Stimulated activated CD4-positive, alpha-beta T cell treated with anti-CD3 and anti-CD28 coated beads, Interleukin-4, amount 100 ng/mL, for 48 hours (primary cell): ENCODE results near the gene DENND1A.

Experiments
- DNase-seq, 2 donors: peaks; one replicate each; pipeline ENCODE4 v3.0.0-alpha.2; 2020; ENCODE audit warnings: low read depth in 2 of 2

The DENND1A gene

DNA sequence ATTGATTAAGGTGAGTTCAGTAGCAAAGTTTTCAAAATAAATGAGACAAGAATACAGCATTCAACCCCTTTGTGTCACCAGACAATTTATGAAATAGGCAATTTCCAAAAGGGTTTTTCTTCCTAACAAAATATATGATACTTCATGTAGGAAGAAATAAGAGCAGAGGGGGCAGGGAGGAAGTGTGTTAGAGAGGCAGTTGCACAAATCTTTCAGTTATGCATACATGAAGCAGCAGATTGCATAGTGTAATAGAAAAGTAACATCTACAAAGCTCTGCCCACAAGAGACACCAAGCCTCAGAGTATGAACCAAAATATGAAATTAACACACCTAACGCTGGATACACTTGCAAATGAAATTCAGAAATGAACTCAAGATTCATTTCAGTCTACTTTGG, 157.0 kb downstream of the DENND1A start:
- no peak for DNase-seq

DNA sequence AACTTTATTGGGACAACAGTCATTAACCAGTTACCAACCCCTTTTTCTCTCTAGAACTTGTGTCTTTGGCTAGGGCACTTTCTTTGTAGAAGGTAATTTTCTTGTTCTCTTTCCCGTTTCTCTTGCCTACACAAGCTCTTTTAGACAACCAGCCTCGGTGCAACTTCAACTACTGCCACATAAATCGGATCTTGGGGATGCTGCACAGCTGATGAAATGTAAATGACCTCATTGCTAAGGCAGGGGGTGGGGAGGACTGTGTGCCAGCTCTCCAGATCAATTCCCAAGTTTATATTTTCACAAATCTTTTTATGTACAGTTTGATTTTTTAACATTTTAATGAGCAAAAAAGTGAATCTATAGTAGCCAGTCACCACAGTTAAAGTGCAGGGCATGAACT, 157.6 kb downstream of the DENND1A start:
- DNase-seq = no peak

- no peak for DNase-seq
Observed at GRCh38 chr9:123771690-123772089, 158.2 kb downstream of the DENND1A start.

DNA sequence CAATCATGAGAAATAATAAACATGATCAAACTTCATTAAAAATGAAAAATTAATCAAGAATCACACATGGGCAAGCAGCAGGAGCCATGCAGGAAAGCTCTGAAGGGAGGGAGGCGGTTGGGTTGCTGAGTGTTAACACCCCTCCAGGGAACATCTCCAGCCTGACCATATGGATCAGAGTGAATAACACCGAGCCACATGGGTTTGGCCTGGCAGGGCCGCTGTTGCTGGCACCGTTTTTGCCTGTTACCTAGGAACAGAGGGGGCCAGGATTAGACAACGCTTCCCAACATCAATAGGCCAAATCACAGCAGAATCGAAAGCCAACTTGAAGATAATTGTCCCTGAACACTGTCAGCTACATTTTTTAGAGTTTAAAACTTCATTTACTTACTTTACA, 160.2 kb downstream of the DENND1A start:
- DNase-seq = no peak

- DNase-seq = no peak
Observed at GRCh38 chr9:123763910-123764588, 165.9 kb downstream of the DENND1A start.

GRCh38 chr9:123761905-123762605, 167.9 kb downstream of the DENND1A start:
- no peak for DNase-seq

GRCh38 chr9:123757960-123758359, 172.0 kb downstream of the DENND1A start:
- no peak for DNase-seq

GRCh38 chr9:123757547-123757946, 172.4 kb downstream of the DENND1A start:
- DNase-seq = no peak

- DNase-seq = no peak
Observed at GRCh38 chr9:123756484-123757106, 173.3 kb downstream of the DENND1A start.

DNA sequence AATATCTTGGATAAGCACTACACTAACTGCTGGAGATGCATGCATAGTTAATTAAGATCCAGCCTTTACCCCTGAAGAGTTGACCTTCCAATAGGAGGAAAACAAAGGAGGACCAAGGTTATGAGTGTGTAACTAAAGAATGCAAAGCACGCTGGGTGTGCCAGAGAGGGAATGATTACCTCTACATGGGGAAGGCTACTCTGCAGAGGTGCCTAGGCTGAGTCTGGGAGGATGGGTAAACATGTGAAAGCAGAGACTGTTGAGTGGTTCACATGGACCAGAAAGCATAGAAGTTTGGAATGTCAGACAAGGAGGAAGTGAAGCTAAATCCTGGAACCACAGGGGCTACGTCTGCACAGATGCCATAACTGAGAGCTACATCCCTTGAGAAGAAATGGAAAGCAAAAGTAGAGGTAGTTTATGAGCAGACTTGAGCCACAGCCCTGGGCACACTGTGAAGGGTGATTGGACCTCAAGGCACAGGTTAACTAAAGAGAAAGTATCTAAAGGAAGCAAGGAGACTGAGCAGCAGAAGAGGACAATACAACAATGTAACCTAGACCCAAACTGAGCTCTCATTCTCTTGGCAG, 176.2 kb downstream of the DENND1A start:
- DNase-seq = no peak

DNA sequence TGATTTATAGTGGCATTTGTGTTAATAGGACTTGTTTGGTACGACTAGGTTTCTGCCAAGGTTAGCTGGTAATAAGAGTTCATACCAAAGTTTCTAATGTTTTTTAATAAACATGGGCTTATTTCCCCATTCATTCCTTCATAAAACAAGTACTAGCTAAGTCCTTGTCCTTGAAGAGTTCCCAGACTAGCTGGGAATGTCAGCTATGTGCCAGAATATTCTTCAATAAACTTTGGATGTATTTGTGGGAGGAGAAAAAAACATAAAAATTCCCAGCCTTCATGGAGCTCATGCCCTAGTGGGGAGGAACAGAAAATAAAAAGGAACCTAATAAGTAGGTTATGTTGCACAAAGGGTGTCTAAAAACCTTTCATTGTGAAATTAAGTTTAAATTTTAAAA, 176.9 kb downstream of the DENND1A start:
- DNase-seq = no peak

- no peak for DNase-seq
Observed at GRCh38 chr9:123749580-123750202, 180.2 kb downstream of the DENND1A start.

GRCh38 chr9:123746765-123747164, 183.2 kb downstream of the DENND1A start:
- DNase-seq = no peak

- no peak for DNase-seq
Observed at GRCh38 chr9:123745933-123746332, 184.0 kb downstream of the DENND1A start.

DNA sequence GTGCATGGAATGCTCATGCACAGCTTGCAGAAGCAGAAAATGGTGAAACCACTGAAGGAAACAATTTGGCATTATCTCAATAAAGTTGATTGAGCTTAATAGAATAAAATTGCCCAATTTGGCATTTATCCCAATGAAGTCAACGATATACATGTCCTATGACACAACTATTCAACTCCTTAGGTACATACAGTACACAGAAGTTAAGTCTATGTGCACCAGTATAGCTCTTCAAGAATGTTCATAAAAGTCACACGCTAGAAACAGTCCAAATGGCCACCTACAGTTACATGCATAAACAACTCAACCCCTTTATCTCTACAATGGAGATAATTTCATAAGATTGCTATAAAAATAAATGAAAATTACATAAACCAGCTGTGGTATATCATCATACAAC, 184.5 kb downstream of the DENND1A start:
- DNase-seq = no peak

GRCh38 chr9:123743737-123744136, 186.2 kb downstream of the DENND1A start:
- no peak for DNase-seq

DNA sequence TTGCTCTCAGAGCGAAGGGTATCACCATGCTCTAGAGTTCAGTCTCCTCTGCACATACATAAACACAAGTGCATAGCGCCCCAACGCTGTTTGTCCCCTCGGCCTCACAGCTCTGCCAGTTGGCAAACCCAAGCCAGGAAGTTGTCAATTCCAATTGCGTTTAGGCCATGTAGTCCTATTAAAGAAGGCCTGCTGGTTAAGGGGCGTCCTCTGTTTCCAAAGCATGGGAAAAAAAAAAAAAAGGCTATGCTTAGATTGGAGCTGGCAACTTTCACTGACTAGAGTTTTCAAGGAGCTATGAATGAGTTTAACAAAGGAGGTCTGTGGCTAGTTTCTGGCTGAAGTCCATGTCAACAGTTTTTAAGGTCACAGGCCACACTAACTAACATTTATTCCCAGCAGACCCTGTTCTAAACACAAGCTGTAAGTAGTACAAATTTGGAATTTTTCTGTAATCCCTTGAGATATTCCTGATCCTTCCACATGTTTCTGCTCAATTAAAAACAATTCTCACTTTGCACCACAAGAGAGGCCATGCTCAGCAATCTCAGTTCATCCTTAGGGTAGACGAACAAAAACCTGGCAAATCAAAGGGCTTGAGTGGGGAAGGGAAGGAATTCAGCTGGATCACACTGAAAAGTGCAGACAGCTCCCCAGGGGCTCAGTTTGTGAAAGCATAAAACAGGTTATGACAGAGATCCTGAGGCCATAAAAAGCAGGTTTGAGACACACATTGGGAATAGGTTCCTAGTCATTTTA, 187.7 kb downstream of the DENND1A start:
- no peak for DNase-seq

DNA sequence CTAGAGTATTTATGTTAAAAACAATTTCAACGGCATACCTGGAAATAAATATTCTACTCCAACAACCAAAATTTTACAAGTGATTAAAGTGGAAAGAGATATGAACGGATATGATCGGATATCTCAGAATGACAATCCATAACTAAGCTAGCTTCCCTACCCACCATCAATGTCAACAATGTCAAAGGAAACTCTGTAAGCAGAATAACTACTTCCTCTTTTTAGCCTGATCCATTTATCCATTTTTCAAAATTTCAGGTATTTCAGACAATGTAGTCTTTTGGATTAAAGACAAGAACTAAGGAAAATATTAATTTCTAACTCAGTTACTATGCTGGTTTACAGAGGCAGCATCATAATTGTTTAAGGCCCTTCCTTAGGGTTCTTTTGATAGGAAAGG, 188.7 kb downstream of the DENND1A start:
- DNase-seq = no peak

- no peak for DNase-seq
Observed at GRCh38 chr9:123739902-123740301, 190.0 kb downstream of the DENND1A start.

GRCh38 chr9:123739387-123739786, 190.5 kb downstream of the DENND1A start:
- no peak for DNase-seq

DNA sequence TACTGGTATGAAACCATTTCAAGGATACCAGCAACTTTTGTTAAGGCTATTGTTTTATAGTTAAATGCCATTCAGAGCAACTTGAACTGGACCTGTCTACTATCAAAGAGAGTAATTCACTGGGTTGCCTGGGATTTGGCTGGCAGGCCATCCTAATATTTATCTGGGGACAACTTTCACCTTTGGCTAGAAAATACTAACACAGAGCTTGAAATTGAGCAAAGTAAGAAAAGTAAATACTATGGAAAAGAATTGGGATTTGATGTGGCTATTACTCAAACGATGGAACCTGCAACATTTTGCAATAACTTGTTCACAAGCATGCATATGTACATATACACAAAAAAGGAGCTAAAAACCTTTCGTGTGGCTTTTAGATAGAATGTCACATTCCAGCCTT, 191.3 kb downstream of the DENND1A start:
- DNase-seq = no peak

DNA sequence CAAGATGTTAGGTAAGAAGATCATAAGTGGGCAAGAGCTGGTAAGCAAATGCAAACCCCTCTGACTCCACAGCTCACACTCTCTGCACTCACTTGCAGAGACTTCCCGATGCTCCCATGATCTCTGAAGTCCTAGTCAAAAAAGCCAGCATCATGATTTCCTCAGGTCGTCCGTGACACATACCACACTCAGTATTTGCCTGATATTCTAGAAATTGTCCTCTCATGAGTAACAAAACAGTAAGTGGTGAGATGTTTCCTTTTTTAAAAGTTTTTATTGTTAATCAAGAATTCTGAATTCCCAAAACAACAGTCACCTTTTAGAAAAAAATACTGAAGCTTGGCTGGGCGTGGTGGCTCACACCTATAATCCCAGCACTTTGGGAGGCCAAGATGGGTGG, 194.6 kb downstream of the DENND1A start:
- no peak for DNase-seq
